ENCODE measurements around the gene LAMB2.
A peak's percentile ranks its signal among the peaks of the same experiment; 100 is the strongest.

LAMB2 gene

DNA sequence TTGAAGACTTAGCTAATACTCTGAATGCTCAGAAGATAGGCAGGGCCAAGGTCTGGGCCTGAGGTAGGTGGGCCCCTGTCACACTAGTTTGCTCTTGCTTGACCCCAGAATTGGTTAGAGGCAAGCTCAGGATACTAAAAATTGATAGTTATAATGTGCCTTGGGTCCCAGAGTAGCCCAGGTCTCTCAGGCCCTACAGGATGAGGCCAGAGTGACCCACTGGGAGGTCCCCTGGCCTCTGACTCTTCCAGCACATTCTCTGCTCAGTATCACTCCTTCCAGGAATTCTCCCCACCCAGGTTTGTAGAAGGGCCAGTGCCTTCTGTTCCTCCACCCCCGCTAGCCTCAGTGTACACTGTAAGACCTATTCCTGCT lies 37.9 kb upstream of the LAMB2 start:
- TF ChIP-seq, protein P1, sequence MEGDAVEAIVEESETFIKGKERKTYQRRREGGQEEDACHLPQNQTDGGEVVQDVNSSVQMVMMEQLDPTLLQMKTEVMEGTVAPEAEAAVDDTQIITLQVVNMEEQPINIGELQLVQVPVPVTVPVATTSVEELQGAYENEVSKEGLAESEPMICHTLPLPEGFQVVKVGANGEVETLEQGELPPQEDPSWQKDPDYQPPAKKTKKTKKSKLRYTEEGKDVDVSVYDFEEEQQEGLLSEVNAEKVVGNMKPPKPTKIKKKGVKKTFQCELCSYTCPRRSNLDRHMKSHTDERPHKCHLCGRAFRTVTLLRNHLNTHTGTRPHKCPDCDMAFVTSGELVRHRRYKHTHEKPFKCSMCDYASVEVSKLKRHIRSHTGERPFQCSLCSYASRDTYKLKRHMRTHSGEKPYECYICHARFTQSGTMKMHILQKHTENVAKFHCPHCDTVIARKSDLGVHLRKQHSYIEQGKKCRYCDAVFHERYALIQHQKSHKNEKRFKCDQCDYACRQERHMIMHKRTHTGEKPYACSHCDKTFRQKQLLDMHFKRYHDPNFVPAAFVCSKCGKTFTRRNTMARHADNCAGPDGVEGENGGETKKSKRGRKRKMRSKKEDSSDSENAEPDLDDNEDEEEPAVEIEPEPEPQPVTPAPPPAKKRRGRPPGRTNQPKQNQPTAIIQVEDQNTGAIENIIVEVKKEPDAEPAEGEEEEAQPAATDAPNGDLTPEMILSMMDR (IDR thresholded peaks at IDR 0.05; ENCODE audit: insufficient read depth, low read length, missing control alignments) = no peak
- H3K4me3 ChIP-seq (ENCODE audit: low read depth, low read length) = peak overlapping the region; percentile 78
- POLR2A ChIA-PET = interaction anchor here (0.8 to 1.7 kb wide), 4 partner anchors 11 to 169 kb away, joined by 3 to 8 read pairs (median 4); partner anchors contain the start of genes LAMB2, QRICH1 and USP4
- CTCF ChIA-PET = interaction anchor here (0.6 to 4.8 kb wide), 38 partner anchors 9 to 676 kb away, joined by 3 to 58 read pairs (median 4); partner anchors contain the start of genes C3orf62, IMPDH2, LAMB2 and NDUFAF3
- DNase-seq (ENCODE audit: low read depth, low spot score) = no peak

- POLR2A ChIA-PET = no interaction called here
- TF ChIP-seq, protein P1 (IDR thresholded peaks at IDR 0.05; ENCODE audit: insufficient read depth, low read length, missing control alignments) = no peak
- CTCF ChIA-PET = interaction anchor here (1.5 kb wide), 1 partner anchor 11 kb away, joined by 5 read pairs; no protein-coding TSS in a partner anchor
- H3K4me3 ChIP-seq (ENCODE audit: low read depth, low read length) = peak overlapping the region; percentile 89
- DNase-seq (ENCODE audit: low read depth, low spot score) = no peak
Measured at GRCh38 chr3:49166752-49167556, 34.1 kb upstream of the LAMB2 start.

DNA sequence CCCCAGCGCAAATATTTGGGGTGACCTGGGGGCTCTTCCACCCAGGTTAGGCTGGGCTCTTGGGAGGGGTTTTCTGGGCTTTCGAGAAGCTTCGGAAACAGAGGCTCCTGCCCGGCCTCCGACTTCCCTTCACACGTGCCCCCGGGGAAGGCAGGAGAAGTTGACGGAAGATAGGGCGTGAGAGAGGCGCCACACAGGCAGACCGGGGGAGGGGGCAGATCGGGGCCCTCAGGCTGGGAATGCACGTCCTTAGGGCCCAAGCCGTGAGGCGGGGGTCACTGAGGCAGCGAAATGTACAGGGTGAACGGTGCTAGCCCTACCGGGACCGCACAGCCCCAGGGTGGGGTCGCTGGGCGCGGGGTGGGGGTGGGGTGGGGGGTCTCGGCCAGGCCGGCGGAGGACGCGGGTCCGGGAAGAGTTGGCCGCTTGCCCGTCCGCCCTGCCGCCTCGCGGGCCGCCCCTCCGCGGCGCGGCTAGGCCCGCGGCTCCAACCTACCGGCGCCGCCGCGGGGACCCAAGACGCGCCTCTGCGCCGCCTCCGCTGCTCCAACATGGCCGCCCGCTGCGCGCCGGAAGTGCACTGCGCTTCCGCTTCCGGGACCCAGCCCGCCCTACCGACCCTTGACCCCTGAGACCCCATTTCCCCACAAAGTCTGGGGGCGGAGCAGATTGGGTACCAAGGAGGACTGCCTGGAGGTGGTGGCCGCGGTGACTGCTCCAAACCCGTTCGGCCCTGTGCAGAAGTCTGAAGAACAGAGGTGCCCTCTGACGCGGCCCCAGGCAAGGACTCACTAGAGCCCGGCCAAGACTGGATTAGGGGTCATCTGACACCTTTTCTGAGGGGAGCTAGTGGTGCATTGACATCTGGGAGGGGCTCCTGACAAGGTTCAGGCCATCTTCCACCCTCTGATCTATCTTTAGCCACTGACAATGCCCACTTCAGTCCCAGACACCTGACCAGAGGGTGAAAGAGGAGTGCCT lies 33.2 kb upstream of the LAMB2 start, which contains the start of gene CCDC71:
Gene CCDC71 (minus strand): TSS at position 561 of the 981 bp plus-strand sequence. CDS start 2,123 bp downstream, outside the sequence.
- H3K4me3 ChIP-seq (ENCODE audit: low read depth, low read length) = peak within 1 kb of the TSS; percentile 89
- TF ChIP-seq, protein P1 (IDR thresholded peaks at IDR 0.05; ENCODE audit: insufficient read depth, low read length, missing control alignments) = no peak
- POLR2A ChIA-PET = no interaction called here
- CTCF ChIA-PET = interaction anchor here (1.4 to 1.5 kb wide), 2 partner anchors 10 to 283 kb away, joined by 4 to 5 read pairs; no protein-coding TSS in a partner anchor
- DNase-seq (ENCODE audit: low read depth, low spot score) = no peak

DNA sequence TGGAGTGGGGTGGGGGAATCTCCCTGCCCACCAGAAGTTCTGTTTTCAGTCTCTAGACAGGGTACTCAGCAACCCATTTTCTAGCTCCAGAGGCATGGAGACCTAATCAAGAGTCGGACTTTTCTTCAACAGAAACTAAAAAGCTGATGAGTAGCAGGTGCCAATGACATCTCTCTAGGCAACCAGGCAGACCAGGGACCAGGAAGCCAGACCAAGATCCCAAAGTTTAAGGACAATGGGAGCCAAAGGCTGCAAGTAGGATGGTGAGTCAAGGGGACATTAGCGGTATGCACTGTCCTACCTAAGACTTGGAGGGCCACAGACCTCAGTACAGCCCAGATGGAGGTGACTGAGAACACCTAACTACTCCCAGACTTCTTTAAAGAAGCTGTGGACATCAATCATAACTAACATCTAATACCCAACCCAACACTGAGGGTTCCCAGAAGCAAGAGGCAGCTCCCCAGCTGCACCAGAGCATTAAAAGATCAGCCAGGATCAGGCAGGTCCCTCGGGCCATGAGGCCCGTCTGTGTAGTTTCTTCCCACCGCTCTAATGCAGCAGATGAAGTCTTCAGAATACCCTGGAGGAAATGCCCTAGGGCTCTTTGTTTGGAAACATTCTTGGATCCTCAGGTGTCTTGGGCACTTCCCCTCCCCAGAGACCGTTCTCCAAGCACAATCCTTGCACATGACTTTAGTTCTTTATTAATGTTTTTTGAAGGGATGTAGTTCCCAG lies 32.3 kb upstream of the LAMB2 start:
- POLR2A ChIA-PET = interaction anchor here (1.4 kb wide), 1 partner anchor 176 kb away, joined by 3 read pairs; no protein-coding TSS in a partner anchor
- H3K4me3 ChIP-seq (ENCODE audit: low read depth, low read length) = peak overlapping the region; percentile 89
- TF ChIP-seq, protein P1 (IDR thresholded peaks at IDR 0.05; ENCODE audit: insufficient read depth, low read length, missing control alignments) = no peak
- CTCF ChIA-PET = interaction anchor here (1.4 kb wide), 1 partner anchor 284 kb away, joined by 4 read pairs; no protein-coding TSS in a partner anchor
- DNase-seq (ENCODE audit: low read depth, low spot score) = no peak

DNA sequence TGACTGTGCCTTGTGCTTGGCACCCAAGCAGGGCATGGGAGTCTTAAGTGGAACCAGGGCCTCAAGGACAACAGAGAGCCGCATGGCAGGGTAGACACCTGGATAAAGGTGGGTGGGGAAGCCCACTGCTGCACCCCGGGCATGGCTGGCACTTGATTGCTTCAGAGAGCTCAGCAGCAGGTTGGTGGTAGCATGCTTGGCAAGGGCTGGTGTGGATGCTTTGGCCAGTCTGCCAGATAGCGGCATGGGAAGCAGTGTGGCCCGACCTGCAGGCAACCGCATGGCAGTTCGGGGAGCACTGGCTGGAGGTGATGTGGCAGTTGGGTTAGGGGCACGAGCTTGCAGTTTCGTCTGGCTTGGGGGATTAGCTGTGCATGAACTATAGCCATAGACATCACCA lies 30.8 kb upstream of the LAMB2 start:
- ChIA-PET CTCF (no interaction called here), POLR2A (no interaction called here)
- no peak overlapping the region for H3K4me3 ChIP-seq (ENCODE audit: low read depth, low read length)
- no peak for DNase-seq (ENCODE audit: low read depth, low spot score)
- TF ChIP-seq, protein P1 (IDR thresholded peaks at IDR 0.05; ENCODE audit: insufficient read depth, low read length, missing control alignments) = no peak

Measured in AG04449 (cell line).